TTC549 (cell line): ENCODE results near the gene RARS2.

Experiments used
- FAIRE-seq: peaks from 2 replicates; lab custom pipeline; 2012; peaks lifted over from hg19 to GRCh38; lab: Jason Lieb, UNC

RARS2 gene

DNA sequence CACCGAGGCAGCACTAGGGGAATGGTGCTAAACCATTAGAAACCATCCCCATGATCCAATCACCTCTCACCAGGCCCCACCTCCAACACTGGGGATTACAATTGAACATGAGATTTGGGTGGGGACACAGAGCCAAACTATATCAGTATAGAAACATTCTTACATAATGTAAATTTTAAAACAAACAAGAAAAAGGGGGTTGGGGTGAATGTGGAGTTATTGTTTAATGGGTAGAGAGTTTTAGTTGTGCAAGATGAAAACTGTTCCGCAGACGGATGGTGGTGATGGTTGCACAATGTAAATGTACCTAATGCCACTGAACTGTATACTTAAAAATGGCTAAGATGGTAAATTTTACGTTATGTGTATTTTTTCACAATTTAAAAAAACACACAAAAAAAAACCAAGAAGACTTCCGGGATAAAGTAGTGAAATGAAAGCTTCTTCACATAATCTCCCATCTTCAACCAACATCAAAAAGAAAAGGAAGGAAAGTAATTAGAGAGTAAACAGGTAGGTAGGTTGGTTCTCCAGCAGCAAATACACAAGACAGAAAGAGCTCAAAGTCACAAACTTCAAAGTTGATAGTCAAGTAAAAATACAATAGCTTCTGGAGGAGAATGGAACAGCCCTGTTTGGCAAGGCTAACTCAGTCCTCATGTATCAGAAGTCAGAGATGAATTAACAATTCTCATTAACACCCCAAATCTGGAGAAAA, 16.3 kb downstream of the RARS2 start:
- FAIRE-seq, result no peak

DNA sequence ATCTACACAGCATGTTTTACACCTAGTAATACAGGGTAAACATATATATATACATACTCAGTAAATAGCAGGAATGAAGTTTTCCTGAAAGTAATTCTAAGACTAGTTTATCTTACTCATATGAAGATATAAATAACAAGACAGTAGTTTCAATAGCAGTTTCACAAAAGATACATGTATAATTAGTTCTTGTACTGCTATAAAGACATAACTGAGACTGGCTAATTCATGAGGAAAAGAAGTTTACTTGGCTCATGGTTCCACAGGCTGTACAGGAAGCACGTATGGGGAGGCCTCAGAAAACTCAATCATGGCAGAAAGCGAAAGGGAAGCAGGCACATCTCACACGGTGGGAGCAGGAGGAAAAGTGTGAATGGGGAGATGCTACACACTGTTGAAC, 16.9 kb downstream of the RARS2 start:
- FAIRE-seq, result no peak

DNA sequence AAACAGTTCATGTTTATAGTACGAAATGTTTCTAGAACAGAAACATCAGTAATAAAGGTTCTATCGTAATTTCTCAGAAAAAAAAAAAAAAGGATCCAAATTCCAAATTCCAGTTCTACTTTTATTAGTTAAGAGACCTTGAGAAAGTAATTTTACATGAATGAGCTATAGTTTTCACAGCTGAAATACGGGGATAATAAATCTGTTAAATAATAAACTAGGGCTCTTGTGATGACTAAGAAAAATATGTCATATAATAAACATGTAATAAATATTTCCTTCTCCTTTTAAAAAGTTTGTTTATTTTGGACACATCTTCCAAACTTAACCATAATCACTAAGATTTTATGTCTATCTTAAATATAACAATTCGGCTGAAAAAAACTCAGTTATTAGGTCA, 17.8 kb downstream of the RARS2 start:
- FAIRE-seq, result no peak

DNA sequence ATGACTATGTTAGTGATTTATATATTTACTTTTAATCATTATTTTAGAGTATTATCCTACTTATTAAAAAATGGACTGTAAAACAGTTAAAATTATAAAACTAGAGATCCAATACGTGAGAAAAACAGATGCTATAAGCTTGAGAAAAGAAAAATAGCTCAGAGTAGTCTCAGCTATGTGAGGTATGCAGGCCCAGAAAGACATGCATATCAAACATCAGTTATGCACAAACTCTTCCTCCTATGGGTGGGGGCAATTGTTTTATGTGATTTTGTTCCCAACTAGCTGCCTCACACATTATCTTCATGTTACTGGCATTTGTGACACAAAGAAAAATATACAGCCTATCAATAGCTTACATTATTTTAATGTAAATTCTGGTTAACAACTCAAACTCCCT, 28.8 kb downstream of the RARS2 start:
- no peak for FAIRE-seq

DNA sequence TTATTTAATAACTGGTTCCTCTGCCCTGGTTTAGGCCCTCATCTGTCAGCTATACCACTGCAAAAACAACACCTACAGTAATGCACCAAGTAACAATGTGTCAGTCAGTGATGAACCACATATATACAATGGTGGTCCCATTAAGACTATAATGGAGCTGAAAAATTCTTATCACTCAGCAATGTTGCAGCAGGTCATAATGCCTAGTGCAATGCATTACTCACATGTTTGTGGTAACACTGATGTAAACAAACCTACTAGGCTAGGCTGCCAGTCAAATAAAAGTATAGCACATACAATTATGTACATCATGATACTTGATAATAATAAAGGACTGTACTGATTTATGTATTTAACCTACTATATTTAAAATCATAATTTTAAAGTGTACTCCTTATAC, 31.3 kb downstream of the RARS2 start:
- FAIRE-seq, result no peak

DNA sequence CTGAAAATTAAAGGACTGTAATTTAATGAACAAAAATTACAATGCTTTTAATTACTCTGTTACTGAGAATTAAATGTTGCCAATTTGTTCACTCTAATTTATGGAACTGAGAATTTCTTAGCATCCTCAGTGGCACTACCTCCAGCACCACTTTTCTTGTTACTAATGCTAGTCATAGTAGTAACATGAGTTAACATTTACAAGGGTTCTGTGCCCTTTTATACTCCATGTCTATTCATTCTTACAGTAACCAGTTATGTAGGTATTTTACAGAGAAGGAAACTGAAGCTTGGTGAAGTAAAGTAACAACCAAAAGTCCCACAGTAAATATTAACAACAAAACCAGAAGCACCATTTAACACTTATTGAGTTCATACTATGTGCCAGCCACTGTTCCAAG, 34.3 kb downstream of the RARS2 start:
- no peak for FAIRE-seq

DNA sequence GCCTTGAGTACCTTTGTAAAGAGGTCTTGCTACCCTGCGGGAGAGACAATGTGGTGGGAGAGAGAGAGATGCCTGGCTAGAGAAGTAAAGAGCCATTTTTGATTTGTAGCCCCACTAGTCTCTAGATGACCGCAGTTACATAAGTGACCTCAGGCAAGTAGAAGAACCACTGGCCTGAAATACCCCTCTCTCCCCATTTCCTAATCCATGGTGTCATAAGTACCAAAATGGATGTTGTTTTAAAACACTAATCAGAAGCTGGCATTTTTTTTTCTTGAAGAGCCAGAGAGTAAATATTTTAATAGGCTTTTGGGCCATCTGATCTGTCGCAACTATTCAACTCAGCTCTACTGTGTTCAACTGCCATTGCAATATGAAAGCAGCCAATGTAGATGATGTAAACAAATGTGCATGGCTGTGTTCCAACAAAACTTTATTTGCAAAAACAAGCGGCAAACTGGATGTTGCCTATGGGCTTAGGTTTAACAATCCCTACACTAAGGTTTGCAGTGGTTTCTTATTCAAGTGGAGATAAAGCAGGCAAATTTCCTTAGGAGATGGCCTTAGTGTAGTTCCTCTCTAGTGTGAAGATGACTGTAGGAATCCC, 36.5 kb downstream of the RARS2 start:
- no peak for FAIRE-seq

DNA sequence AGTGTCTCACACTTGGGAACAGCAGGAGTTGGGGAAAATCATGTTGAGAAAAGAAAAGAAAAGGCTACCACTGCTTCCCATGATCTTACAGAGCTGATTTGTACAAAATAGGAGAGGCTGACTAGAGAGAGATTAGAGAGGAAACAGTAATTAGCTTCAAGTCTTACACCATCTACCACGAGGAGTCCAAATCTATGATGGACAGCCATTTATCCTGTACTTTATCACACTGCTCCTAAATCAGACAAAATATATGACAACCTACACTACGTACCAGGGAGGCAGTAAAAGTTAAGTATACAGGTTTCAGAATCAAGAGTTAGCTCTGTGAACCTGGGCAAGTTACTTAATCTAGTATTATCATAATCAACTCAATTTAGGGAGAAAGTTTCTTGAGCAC, 38.0 kb downstream of the RARS2 start:
- FAIRE-seq, result no peak

DNA sequence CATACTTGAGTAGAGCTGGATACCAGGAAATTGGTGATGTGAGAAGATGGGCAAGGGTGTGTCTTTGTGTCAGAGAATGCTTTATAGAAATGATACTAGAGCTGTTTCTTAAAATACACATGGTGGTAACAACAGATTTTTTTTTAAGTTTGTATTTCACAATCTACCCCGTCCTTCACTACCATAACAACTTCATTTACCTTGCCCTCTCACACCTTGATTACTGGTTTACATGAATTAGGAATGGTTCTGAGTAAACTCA, 45.4 kb downstream of the RARS2 start:
- FAIRE-seq, result no peak

DNA sequence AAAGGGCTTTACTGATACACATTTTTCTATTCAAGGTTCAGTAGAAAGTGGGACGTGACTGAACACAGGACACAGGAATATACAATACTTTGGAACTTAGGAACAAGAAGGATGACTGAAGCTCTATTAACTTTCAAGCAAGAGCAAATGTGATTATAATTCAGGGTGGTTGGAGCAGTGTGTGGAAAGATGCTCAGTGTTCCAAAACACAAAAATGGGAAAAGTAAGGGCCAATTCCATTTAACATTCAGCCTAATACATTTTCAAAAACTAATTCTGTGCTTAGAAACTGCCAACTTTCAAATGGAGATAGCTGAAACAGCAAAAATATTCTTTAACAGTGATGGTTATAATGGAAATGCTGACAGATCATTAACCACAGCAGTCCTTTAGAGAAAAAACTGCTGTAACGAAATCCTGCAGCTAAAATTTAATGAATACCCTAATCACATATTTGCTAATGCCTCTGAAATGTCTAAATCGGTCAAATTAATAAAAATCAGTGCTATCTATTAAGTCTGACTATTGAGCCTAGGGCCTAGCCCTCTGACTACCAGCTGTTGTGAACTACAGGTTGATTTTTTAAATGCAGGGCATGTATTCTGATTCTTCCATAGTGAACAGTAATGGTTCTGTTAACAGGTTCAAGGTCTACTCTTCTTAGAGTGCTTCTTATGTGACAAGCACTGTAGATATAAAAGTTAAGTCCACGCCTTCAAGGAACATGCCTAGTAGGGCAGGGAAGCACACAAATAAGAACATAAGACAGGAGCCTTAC, 45.9 kb downstream of the RARS2 start:
- FAIRE-seq, result no peak

DNA sequence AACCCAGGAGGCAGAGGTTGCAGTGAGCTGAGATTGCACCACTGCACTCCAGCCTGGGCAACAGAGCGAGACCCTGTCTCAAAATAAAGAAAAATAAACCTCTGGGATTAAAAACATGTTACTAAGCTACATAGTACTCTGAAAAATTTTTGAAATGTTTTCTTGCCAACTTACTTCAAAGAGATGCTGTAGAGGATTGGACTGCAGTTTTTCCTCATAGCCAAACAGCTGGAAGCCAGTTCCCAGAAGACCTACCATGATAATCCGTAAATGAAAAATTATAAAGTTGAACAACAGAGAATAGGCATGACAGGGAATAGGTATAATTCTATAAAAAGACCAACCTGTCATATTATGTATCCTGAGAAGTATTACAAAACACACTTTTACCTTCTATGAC, 48.0 kb downstream of the RARS2 start:
- no peak for FAIRE-seq

DNA sequence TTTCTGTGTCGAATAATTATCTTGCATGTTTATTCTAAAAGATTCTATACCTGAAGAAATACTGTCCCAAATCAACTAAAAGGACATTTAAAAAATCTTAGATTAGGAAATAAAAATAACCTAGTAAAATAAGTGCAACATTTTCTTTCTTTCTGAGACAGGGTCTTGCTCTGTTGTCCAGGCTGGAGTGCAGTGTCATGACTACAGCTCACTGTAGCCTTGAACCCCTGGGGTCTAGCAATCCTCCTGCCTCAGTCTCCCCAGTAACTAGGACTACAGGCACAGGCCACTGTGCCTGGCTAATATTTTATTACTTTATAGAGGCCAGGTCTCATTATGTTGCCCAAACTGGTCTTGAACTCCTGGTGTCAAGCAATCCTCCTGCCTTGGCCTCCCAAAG, 48.7 kb downstream of the RARS2 start:
- no peak for FAIRE-seq

DNA sequence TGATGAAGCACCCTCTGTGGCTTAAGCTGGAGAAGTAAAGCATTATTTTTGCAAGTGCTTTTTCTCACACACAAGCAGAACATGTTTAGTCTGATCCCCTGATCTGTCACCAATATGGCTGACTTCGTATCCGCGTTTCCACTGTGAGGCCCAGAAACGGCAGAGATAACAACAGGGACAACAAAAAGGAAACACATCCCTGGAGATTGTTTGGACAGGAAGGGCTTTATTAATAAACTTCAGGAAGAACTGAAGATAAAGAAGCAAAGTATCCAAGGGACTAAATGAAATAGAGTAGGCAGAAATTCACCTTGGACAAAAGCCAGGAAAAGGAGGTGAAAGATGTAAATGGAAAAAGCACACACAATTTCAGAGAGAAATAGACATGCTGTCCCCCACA, 49.2 kb downstream of the RARS2 start:
- FAIRE-seq, result no peak

DNA sequence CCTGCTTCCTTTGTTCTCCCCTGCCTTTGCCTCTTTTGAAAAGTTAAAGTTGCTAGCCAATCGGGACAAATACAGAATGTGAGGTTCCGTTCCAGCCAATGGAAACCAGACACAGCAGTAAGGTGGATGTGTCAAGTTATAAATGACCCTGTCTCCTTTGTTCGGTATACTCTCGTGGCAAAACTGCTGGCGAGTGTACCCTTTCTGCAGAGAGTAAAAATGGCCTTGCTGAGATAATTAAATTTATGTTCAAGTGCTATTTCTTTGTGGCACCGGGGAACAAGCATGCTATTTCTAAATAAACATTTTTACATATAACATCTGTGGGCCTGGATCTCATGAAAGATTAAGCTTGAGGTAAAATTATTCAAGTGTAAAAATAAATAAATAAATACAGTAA, 50.2 kb downstream of the RARS2 start:
- FAIRE-seq, result no peak

DNA sequence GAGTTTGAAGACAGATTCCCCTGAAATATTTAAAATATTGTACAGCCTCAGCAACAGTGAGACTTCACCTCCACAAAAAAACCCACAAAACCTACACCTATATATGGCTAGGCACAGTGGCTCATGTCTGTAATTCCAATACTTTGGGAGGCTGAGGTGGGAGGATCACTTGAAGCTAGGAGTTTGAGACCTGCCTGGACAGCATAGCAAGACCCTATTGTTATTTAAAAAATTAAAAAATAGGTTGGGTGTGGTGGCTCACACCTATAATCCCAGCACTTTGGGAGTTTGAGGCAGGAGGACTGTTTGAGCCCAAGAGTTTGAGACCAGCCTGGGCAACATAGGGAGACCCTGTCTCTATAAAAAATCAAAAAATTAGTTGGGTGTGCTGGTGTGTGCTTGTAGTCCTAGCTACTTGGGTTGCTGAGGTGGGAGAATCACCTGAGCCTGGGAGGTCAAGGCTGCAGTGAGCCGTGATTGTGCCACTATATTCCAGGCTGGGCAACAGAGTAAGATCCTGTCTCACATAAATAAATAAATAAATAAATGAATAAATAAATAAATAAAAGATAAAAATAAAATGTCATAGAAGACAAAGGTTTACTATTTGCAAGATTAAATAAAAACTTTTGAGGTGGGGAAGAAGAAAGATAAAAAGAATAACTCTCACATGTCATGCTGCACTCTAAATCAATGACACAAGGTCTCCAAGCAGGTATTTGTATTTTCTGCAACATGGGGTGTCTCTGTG, 51.1 kb downstream of the RARS2 start:
- FAIRE-seq, result no peak

DNA sequence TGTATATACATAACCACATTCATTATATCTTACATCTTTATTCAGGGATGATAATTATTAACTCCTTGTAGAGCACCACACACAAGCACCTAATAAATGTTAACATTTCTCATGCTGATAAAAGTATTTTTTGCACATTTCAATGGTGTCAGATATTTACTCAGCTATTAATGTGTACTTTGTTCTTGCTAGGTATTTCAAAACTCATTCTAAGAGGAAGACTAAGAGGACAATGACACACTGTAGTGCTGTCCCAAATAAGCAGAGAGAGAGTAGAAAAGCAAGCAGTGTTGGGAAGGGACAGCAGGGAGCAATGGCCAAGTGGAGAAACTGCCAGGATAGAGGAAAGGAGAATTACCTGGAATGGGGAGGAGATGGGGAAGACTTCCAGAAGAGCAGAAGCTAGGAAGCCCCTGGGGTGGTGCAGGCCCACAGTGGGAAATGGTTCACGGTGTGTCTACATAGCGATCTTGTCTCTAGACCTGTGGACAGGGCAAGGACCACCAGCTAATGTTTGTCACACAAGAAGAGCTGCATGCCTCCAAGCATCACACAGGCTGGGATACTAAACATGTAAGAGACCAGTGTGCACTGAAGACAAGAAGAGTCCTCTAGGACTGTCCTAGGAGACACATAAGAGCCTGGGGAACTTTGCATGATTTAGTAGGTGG, 55.3 kb downstream of the RARS2 start:
- no peak for FAIRE-seq

DNA sequence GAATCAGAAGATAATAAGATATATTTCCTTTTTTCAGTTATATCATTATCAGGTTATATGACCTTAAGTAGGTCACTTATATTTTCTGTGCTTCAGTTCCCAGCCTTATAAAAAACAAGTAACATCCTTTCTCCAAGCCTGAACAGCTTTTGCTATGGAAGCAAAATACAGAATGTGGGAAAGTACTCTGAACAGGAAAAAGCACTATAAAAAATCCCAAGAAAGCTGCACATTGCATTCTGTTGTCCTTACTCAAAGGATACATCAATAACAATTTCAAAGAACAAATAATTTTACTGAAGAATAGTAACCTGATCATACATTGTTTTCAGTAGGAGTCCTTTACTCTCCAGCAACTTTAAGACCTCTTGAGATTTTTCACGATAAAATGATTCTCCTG, 60.6 kb downstream of the RARS2 start:
- FAIRE-seq, result no peak

DNA sequence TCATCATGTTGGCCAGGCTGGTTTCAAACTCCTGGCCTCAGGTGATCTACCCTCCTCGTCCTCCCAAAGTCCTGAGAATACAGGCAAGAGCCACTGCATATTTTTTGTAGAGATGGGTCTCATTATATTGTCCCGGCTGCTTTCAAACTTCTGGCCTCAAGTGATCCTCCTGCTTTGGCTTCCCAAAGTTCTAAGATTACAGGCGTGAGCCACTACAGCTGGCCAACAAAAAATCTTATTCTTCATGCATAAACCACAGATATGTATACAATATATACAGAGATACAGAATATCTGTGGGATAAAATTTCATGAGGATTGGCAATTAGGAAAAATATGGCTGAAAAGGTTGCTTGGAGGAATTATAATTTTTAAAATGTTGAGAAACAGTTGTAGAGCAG, 67.1 kb downstream of the RARS2 start:
- no peak for FAIRE-seq

DNA sequence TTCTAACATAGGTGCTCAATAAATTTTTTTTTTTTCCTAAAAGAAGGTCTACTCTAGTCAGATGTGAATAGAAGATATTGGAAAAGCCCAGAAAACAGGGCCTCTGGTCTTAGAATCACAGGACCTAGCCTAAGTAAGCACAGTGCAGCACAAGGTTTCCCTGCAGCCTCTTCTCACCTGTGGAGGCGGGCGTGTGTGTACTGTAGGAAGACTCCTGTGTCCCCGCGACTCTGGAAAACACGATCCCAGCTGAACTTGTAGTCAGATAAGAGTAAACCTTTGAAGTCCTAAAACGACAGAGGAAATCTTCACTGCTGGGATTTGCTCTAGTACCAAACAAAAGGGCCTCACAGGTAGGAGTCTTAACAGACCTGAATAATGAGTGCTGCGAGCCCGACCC, 71.3 kb downstream of the RARS2 start:
- no peak for FAIRE-seq

DNA sequence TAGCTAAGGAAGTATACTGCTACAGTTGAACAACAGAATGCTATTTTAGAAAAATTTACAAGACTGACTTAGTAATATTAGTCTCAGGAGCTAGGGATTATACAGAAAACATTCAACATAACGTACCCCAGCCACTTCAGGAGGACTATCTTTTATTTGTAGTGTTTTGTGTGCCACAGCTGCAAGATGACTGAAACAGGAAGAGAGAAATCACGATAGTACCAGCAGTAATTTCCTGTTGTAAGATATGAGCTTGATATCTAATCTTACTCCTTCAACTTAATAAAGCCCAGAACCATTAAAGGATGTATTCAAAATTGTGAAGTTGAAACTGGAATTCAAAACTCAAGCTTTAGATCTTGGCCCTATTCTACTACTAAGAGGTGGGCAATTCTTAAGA, 75.0 kb downstream of the RARS2 start:
- FAIRE-seq, result no peak

DNA sequence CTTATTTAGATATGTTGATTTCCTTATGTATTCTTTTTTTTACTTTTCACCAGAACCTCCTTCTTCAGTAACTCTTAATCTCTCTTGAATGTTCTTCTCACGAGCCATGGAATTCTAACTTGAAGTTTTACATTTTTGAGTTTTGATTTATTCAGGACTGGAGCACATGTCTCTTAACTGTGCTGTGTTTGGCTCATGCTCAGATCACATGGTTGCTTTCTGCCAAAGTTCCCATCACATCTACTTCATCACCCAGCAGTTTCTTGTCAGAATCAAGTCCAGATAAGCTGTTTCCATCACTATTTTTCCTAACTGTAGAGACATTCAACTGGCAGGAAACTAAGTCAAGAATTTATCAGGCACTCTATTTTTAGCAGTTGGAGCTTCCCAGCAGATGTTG, 85.3 kb downstream of the RARS2 start:
- no peak for FAIRE-seq

DNA sequence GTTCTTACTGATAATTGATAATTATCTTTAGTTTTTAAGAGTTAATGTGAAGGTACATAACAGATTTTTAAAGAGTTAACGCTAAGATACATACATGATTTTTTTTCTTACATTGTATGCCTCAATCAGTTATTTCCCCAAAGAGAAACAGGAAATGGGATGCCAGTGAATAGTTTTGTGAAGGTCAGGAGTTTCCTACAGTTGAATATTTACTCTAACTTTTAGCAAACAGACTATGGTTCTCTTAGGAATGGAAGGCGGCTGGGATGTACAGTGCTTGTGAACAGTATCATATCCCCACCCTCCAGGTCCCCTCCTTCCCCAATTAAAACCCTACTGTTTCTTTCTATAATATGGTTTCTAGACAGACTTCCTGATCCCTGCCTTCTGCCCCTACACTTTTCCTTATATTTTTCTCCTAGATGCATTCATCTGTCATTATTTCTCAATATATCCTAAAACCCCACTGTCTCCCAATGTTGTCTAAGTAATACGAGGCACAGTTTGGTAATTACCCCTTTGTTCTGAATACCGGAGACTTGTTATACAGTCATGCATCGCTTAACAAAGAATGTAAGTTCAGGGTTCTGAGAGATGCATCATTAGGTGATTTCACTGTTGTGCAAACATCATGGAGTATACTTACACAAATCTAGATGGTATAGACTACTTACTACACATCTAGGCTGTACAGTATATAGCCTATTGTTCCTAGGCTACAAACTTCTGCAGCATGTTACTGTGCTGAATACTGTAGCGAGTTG, 87.8 kb downstream of the RARS2 start:
- FAIRE-seq, result no peak
